ENCODE data around the gene MYG1.

- no peak for TF ChIP-seq CTCF (conservative IDR thresholded peaks at IDR 0.05; ENCODE audit: low read depth, low read length)
- no peak for TF ChIP-seq EZH2phosphoT487 (IDR thresholded peaks at IDR 0.05; ENCODE audit: borderline replicate concordance, low read length)
These were observed 692 bp downstream of the MYG1 start for GRCh38 chr12:53300187-53300586.

All from PC-3 (cell line).